Thyroid gland (tissue), 4 donors: ENCODE measurements around the gene CLOCK. TPM values are rescaled to one million over a fixed set of nuclear protein-coding genes. Genes with fewer than 3 reads are reported as not detected.
A peak's percentile ranks its signal among the peaks of the same experiment; 100 is the strongest.
"Not testable (repeated sequence)": the region's sequence is repeated elsewhere in the genome, so short reads cannot be mapped to it uniquely, and the experiment has no call there.

ENCODE experiments used
- DNase-seq, 2 donors: peaks; one replicate each; pipeline ENCODE4 v3.0.0-alpha.2; 2019
- H3K27ac ChIP-seq, 3 donors: fragments of 200-600 bp; sonication (generic); 1 replicate in 2 of 3; 2 replicates in 1 of 3; pipeline ENCODE4 v1.5.1; 2016 to 2019; ENCODE audit warnings: mild to moderate bottlenecking in 1 of 3, moderate library complexity in 1 of 3
- H3K27me3 ChIP-seq: fragments of 200-600 bp; sonication (generic); one replicate; pipeline ENCODE4 v1.5.1; 2019
- H3K36me3 ChIP-seq, 2 donors: fragments of 200-600 bp; sonication (generic); one replicate each; pipeline ENCODE4 v1.5.1; 2016 to 2019
- H3K4me1 ChIP-seq, 2 donors: fragments of 200-600 bp; sonication (generic); one replicate each; pipeline ENCODE4 v1.5.1; 2017 to 2019
- H3K4me3 ChIP-seq, 3 donors: fragments of 200-600 bp; sonication (generic); replicated peaks in 1 of 3; 1 replicate in 2 of 3; 2 replicates in 1 of 3; pipeline ENCODE4 v1.5.1; 2016; ENCODE audit warnings: mild to moderate bottlenecking in 1 of 3
- H3K9me3 ChIP-seq: fragments of 200-600 bp; sonication (generic); one replicate; pipeline ENCODE4 v1.5.1; 2017
- POLR2A ChIP-seq, 2 donors: fragments of 450-650 bp; IDR thresholded peaks; one replicate each; pipeline ENCODE4 v1.6.1; 2017; ENCODE audit warnings: antibody characterized with exemption in 2 of 2, mild to moderate bottlenecking in 2 of 2, moderate library complexity in 1 of 2
- WGBS, 2 donors: methylation state at CpG; one replicate each; pipeline ENCODE4 v1.1.5; 2017; 5-methylcytosine and 5-hydroxymethylcytosine counted together
- intact Hi-C: fragments of 100-400 bp; cut with DNase I; formaldehyde crosslinking; loops from one replicate; pipeline ENCODE4 v1.15.1; 2023
- total RNA-seq, 4 donors: library from RNA; depleted of rRNA; stranded (reverse); fragments of >200 nt; gene quantifications; one replicate each; pipeline ENCODE4 v1.2.3, GENCODE V29; 2016
- TF ChIP-seq, protein P1 (sequence below), 6 experiments: fragments of 200-600 bp in 3 of 6; fragments of 450-650 bp in 3 of 6; sonication (generic) in 3 of 6; IDR thresholded peaks; one replicate each; pipeline ENCODE4 v1.5.1; 2016 to 2019; ENCODE audit warnings: antibody characterized with exemption in 6 of 6, mild to moderate bottlenecking in 2 of 6, inconsistent platforms in 1 of 6, moderate library complexity in 1 of 6

The CLOCK gene
- total RNA-seq, 4 donors from 2014 or later, result 26.1 to 60.3 (median 31.6) TPM

DNA sequence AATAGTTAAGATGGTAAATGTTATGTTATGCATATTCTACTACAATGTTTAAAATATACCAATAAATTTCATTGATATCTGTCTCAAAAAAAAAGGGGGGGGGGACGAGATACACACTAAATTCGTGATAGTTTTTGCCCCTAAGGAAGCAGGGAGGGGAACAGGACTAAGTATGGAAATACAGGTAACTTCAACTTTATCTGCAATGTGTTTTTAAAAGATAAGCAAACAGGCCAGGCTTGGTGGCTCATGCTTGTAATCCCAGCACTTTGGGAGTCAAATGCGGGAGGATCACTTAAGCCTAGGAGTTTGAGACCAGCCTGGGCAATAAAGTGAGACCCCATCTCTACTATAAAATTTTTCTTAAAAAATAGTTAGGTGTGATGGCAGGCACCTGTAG, 13.4 kb upstream of the CLOCK start:
- H3K36me3 ChIP-seq, result no peaks in the 10 kb centered on the region
- H3K9me3 ChIP-seq, result no peaks in the 10 kb centered on the region
- no peaks in the 10 kb centered on the region for H3K27me3 ChIP-seq
- DNase-seq, result no peak
- 93 to 94% methylated on average over 3 of the region's 3 CpGs for WGBS, 2 donors
- TF ChIP-seq, protein P1, sequence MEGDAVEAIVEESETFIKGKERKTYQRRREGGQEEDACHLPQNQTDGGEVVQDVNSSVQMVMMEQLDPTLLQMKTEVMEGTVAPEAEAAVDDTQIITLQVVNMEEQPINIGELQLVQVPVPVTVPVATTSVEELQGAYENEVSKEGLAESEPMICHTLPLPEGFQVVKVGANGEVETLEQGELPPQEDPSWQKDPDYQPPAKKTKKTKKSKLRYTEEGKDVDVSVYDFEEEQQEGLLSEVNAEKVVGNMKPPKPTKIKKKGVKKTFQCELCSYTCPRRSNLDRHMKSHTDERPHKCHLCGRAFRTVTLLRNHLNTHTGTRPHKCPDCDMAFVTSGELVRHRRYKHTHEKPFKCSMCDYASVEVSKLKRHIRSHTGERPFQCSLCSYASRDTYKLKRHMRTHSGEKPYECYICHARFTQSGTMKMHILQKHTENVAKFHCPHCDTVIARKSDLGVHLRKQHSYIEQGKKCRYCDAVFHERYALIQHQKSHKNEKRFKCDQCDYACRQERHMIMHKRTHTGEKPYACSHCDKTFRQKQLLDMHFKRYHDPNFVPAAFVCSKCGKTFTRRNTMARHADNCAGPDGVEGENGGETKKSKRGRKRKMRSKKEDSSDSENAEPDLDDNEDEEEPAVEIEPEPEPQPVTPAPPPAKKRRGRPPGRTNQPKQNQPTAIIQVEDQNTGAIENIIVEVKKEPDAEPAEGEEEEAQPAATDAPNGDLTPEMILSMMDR (IDR thresholded peaks at IDR 0.05), result no peak
- TF ChIP-seq POLR2A (IDR thresholded peaks at IDR 0.05), result no peak
- no peaks in the 10 kb centered on the region for H3K4me1 ChIP-seq
- no peak overlapping the region for H3K4me3 ChIP-seq
- intact Hi-C loops, result no loop called here
- no peak overlapping the region for H3K27ac ChIP-seq

DNA sequence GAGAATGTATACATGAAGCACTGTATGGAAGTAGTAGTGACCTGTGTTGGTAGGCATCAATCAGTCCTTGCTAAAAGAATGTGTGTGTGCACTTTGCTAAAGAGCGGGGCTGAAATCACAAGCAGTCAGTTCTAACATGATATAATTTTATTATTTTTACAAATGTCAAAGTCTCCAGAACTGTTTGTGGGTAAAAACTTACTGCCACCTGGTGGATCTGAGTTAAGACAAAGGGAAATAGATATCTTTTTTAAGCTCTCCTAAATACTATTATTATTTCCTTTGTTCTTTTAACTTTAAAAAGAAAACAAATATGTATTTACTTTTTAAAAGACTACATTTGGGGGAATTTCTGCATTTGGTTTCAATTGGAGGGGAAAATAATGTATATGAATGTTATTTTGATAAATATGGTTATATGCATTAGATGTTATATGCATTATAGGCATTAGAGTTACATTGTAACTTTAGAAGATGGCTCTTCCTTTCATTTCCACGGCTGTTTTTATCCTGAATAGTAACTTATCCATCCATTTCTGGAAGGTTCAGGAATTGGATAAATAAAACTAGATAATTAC, 7.8 kb upstream of the CLOCK start:
- intact Hi-C loops, result no loop called here
- Histone ChIP-seq H3K36me3 (no peaks in the 10 kb centered on the region), H3K9me3 (no peaks in the 10 kb centered on the region), H3K27me3 (no peaks in the 10 kb centered on the region), H3K4me3 (no peak overlapping the region), H3K4me1 (no peaks in the 10 kb centered on the region), H3K27ac (no peak overlapping the region)
- TF ChIP-seq, protein P1 (IDR thresholded peaks at IDR 0.05), result peak in 3 of 6 experiments; percentile 38 to 49 (median 43)
- no peak for TF ChIP-seq POLR2A (IDR thresholded peaks at IDR 0.05)
- no peak for DNase-seq
- WGBS, 2 donors, result 40 to 47% methylated on average over 2 of the region's 2 CpGs

DNA sequence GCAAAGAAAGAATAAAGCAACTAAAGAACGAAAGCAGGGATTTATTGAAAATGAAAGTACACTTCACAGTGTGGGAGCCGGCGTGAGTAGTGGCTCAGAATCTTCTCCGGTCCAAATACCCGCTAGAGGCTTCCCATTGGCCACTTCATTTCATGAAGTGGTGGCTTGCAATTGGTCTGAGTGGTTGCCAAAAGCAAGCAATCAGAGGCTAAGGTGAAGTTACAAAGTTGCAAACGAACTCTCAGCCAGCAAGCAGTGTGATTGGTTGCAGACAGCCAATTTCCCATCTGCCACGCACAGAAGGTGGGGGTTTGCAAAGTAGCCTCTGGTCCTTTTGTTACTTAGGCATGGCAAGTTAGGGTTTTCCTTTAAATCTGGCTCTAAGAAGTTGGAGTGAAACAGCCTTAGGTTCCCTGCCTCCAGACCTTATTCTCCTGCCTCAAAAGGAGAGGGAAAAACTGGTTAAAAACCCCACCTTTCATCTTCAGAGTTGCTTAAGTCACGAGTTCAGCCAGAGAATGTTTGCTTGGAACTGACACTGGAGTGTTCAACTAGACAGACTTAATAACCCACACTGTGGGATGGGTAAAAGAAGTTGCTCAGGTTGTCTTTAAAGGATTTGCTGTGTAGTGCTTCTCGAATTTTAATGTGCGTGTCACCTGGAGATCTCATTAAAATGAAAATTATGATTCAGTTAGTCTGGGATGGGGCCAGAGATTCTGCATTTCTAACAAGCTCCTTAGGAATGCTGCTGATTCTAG, 6.9 kb upstream of the CLOCK start:
- Histone ChIP-seq H3K4me3 (no peak overlapping the region), H3K27me3 (no peaks in the 10 kb centered on the region), H3K36me3 (no peaks in the 10 kb centered on the region), H3K9me3 (no peaks in the 10 kb centered on the region), H3K27ac (no peak overlapping the region), H3K4me1 (no peaks in the 10 kb centered on the region)
- peak; percentile 20 to 26 for DNase-seq
- intact Hi-C loops, result no loop called here
- 58 to 62% methylated on average over 10 of the region's 10 CpGs for WGBS, 2 donors
- TF ChIP-seq, protein P1 (IDR thresholded peaks at IDR 0.05), result no peak
- TF ChIP-seq POLR2A (IDR thresholded peaks at IDR 0.05), result no peak

DNA sequence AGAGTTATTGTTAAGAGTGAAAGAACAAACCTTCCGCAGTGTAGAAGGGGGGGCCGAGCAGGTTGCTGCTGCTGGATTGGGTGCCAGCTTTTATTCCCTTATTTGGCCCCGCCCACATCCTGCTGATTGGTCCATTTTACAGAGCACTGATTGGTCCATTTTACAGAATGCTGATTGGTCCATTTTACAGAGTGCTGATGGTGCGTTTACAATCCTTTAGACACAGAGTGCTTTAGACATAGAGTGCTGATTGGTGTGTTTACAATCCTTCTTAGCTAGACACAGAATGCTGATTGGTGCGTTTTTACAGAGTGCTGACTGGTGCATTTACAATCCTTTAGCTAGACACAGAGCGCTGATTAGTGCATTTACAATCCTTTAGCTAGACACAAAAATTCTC, 5.3 kb upstream of the CLOCK start:
- WGBS, 2 donors, result 90 to 95% methylated on average over 6 of the region's 6 CpGs
- intact Hi-C loops, result not testable (repeated sequence)

DNA sequence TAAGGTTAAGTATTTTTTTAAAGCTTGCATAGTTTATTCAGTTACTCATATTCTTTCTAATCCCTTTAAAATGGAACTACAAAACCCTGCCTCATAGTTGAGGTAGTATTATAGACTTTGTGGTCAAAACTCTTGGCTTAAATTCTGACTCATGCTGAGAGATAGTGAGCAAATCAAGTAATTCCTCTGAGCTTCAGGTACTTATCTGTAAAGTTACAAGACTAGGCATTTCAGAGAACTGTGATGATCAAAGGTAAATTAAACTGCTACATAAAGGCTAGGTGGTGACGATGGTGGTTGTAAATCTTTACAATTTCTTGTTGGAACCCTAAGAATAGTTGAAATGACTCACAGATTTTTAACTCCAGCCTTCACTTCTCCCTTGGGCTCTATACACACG, 3.2 kb upstream of the CLOCK start:
- H3K4me1 ChIP-seq, result peaks cover 4% of the 10 kb centered on the region in 2 donors
- no peak overlapping the region for H3K27ac ChIP-seq
- no peaks in the 10 kb centered on the region for H3K36me3 ChIP-seq
- 81 to 87% methylated on average over 2 of the region's 2 CpGs for WGBS, 2 donors
- no peaks in the 10 kb centered on the region for H3K27me3 ChIP-seq
- H3K9me3 ChIP-seq, result no peaks in the 10 kb centered on the region
- no peak for DNase-seq
- intact Hi-C loops, result no loop called here
- no peak for TF ChIP-seq POLR2A (IDR thresholded peaks at IDR 0.05)
- TF ChIP-seq, protein P1 (IDR thresholded peaks at IDR 0.05), result no peak
- H3K4me3 ChIP-seq, result no peak overlapping the region

More for the DNA sequence above, 5.3 kb upstream of the CLOCK start:
- H3K36me3 ChIP-seq, H3K27ac ChIP-seq, H3K4me3 ChIP-seq, DNase-seq, H3K9me3 ChIP-seq, H3K27me3 ChIP-seq, H3K4me1 ChIP-seq: not testable (repeated sequence)
